ENCODE results near the gene CFAP20. TPM values are rescaled to one million over a fixed set of nuclear protein-coding genes. Genes with fewer than 3 reads are reported as not detected.

The CFAP20 gene
- total RNA-seq, 1 experiment from 2014 or later: 49.6 TPM

DNA sequence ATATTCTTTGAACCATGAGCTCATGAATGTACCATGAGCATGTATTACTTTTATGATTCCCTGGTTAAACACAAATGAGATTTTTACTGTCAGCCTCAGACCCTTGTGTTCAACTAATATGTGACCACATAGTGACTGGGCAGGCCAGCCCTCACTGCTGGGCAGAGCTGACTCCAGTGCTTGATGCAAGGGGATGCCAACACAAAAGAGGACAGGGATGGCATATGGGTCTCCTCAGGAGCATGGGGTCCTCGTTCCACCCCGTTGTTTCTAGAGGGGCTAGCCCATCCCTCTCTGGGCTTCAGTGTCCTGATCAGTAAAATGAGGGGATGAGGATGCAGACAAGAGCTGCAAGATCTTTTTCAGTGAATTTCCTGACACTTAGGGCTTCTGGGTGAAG, 19.3 kb downstream of the CFAP20 start:
- Histone ChIP-seq H3K27ac (no peak overlapping the region), H4K20me1 (ENCODE audit: insufficient read depth) (no peaks in the 10 kb centered on the region), H2AFZ (no peak overlapping the region), H3K4me3 (no peak overlapping the region), H3K4me2 (no peak overlapping the region), H3K4me1 (replicated peaks; ENCODE audit: insufficient read depth) (no peaks in the 10 kb centered on the region), H3K27me3 (ENCODE audit: insufficient read depth, low read depth) (no peaks in the 10 kb centered on the region), H3K79me2 (ENCODE audit: low read depth) (no peaks in the 10 kb centered on the region), H3K9me3 (ENCODE audit: insufficient read depth, low read depth) (no peaks in the 10 kb centered on the region), H3K36me3 (ENCODE audit: low read depth) (peaks cover 11% of the 10 kb centered on the region; the same call in 1 of the 2 replicates), H3K9me2 (ENCODE audit: insufficient read depth) (no peaks in the 10 kb centered on the region), H3F3A (ENCODE audit: insufficient read depth, low read depth) (no peaks in the 10 kb centered on the region; the same call in none of the 2 replicates)
- no peak for TF ChIP-seq EZH2 (IDR thresholded peaks at IDR 0.05; ENCODE audit: low read depth)
- TF ChIP-seq, protein P1, sequence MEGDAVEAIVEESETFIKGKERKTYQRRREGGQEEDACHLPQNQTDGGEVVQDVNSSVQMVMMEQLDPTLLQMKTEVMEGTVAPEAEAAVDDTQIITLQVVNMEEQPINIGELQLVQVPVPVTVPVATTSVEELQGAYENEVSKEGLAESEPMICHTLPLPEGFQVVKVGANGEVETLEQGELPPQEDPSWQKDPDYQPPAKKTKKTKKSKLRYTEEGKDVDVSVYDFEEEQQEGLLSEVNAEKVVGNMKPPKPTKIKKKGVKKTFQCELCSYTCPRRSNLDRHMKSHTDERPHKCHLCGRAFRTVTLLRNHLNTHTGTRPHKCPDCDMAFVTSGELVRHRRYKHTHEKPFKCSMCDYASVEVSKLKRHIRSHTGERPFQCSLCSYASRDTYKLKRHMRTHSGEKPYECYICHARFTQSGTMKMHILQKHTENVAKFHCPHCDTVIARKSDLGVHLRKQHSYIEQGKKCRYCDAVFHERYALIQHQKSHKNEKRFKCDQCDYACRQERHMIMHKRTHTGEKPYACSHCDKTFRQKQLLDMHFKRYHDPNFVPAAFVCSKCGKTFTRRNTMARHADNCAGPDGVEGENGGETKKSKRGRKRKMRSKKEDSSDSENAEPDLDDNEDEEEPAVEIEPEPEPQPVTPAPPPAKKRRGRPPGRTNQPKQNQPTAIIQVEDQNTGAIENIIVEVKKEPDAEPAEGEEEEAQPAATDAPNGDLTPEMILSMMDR (conservative IDR thresholded peaks at IDR 0.05): no peak
- DNase-seq: no peak
- POLR2A ChIA-PET (ENCODE audit: unreplicated experiment): no interaction called here
- CTCF ChIA-PET: no interaction called here
- no TSS peak for BruUV-seq (replicated peaks)
- intact Hi-C loops (cut with micrococcal nuclease; ENCODE audit: unreplicated experiment): no loop called here

DNA sequence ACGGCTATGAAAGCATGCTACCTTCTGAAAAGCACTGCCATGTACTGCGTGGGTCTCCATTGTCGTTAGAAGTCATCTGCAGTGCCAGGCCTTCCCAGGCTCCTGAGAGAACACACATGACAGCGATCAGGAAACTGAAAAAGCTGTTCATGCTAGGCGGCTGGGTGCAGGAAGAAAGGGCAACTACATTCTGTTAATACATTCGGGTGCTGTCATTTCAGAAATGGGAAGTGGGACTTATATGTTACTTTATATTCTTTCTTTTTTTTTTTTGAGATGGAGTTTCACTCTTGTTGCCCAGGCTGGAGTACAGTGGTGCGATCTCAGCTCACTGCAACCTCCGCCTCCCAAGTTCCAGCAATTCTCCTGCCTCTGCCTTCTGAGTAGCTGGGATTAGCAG, 19.9 kb downstream of the CFAP20 start:
- Histone ChIP-seq H4K20me1 (ENCODE audit: insufficient read depth) (no peaks in the 10 kb centered on the region), H3K36me3 (ENCODE audit: low read depth) (0 out of 2 replicates have a peak, but pooled peaks cover 5% of the 10 kb centered on the region), H3K4me1 (replicated peaks; ENCODE audit: insufficient read depth) (no peaks in the 10 kb centered on the region), H3K4me2 (no peak overlapping the region), H3K9me2 (ENCODE audit: insufficient read depth) (no peaks in the 10 kb centered on the region), H3K27ac (no peak overlapping the region), H3K79me2 (ENCODE audit: low read depth) (no peaks in the 10 kb centered on the region), H3K27me3 (ENCODE audit: insufficient read depth, low read depth) (no peaks in the 10 kb centered on the region), H3K9me3 (ENCODE audit: insufficient read depth, low read depth) (no peaks in the 10 kb centered on the region), H3K4me3 (no peak overlapping the region), H2AFZ (no peak overlapping the region), H3F3A (ENCODE audit: insufficient read depth, low read depth) (no peaks in the 10 kb centered on the region; the same call in none of the 2 replicates)
- ChIA-PET CTCF (no interaction called here), POLR2A (ENCODE audit: unreplicated experiment) (no interaction called here)
- no peak for DNase-seq
- TF ChIP-seq EZH2 (IDR thresholded peaks at IDR 0.05; ENCODE audit: low read depth): no peak
- TF ChIP-seq, protein P1 (conservative IDR thresholded peaks at IDR 0.05): no peak
- BruUV-seq (replicated peaks): no TSS peak
- intact Hi-C loops (cut with micrococcal nuclease; ENCODE audit: unreplicated experiment): no loop called here

DNA sequence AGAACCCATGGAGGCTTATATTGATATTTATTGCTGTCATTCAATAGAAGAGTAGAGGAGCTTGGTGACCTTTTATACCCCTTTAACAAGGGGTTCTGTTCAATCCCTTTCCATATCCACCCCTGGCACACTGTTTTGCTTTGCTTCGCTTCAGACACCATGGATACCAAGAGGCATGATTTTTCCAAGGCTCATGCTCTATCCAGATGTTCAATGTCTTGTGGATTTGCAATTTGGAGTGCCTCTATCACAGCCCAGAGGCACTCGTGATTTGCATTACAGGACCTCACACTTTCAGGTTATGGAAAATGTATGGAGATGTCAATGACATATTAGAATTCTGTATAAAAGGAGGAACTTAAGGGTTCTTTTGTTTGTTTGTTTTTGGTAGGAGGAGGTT, 21.5 kb downstream of the CFAP20 start:
- intact Hi-C loops (cut with micrococcal nuclease; ENCODE audit: unreplicated experiment): no loop called here
- Histone ChIP-seq H4K20me1 (ENCODE audit: insufficient read depth) (no peaks in the 10 kb centered on the region), H2AFZ (no peak overlapping the region), H3K4me2 (no peak overlapping the region), H3K36me3 (ENCODE audit: low read depth) (no peaks in the 10 kb centered on the region), H3K4me3 (no peak overlapping the region), H3F3A (ENCODE audit: insufficient read depth, low read depth) (no peaks in the 10 kb centered on the region; the same call in none of the 2 replicates), H3K79me2 (ENCODE audit: low read depth) (no peaks in the 10 kb centered on the region), H3K9me3 (ENCODE audit: insufficient read depth, low read depth) (no peaks in the 10 kb centered on the region), H3K4me1 (replicated peaks; ENCODE audit: insufficient read depth) (no peaks in the 10 kb centered on the region), H3K27me3 (ENCODE audit: insufficient read depth, low read depth) (no peaks in the 10 kb centered on the region), H3K27ac (no peak overlapping the region), H3K9me2 (ENCODE audit: insufficient read depth) (no peaks in the 10 kb centered on the region)
- no peak for TF ChIP-seq EZH2 (IDR thresholded peaks at IDR 0.05; ENCODE audit: low read depth)
- TF ChIP-seq, protein P1 (conservative IDR thresholded peaks at IDR 0.05): no peak
- DNase-seq: no peak
- no TSS peak for BruUV-seq (replicated peaks)
- POLR2A ChIA-PET (ENCODE audit: unreplicated experiment): interaction anchor here (0.8 kb wide), 1 partner anchor 9 kb away, joined by 7 read pairs; no protein-coding TSS in a partner anchor
- CTCF ChIA-PET: no interaction called here

All from PC-9 (cell line).